Upper lobe of left lung (tissue), 4 donors: Measurements from ENCODE around the gene EIPR1.

ENCODE experiments used
- EP300 ChIP-seq, 4 donors: sonication (generic); formaldehyde crosslinking; IDR thresholded peaks; one replicate each; pipeline ENCODE4 v1.5.1; 2017; ENCODE audit warnings: antibody characterized with exemption in 4 of 4, control low read depth in 2 of 4
- POLR2A ChIP-seq, 4 donors: fragments of 450-650 bp; IDR thresholded peaks; one replicate each; pipeline ENCODE4 v1.5.1; 2016 to 2017; ENCODE audit warnings: antibody characterized with exemption in 4 of 4, mild to moderate bottlenecking in 2 of 4
- POLR2AphosphoS5 ChIP-seq, 2 donors: sonication (generic); formaldehyde crosslinking; IDR thresholded peaks; one replicate each; pipeline ENCODE4 v1.5.1; 2017; ENCODE audit warnings: antibody characterized with exemption in 2 of 2
- TF ChIP-seq, protein P1 (sequence below), 6 experiments: fragments of 450-650 bp in 4 of 6; fragments of 200-600 bp in 2 of 6; sonication (generic) in 2 of 6; IDR thresholded peaks; one replicate each; pipeline ENCODE4 v1.5.1; 2016 to 2019; ENCODE audit warnings: antibody characterized with exemption in 6 of 6

DNA sequence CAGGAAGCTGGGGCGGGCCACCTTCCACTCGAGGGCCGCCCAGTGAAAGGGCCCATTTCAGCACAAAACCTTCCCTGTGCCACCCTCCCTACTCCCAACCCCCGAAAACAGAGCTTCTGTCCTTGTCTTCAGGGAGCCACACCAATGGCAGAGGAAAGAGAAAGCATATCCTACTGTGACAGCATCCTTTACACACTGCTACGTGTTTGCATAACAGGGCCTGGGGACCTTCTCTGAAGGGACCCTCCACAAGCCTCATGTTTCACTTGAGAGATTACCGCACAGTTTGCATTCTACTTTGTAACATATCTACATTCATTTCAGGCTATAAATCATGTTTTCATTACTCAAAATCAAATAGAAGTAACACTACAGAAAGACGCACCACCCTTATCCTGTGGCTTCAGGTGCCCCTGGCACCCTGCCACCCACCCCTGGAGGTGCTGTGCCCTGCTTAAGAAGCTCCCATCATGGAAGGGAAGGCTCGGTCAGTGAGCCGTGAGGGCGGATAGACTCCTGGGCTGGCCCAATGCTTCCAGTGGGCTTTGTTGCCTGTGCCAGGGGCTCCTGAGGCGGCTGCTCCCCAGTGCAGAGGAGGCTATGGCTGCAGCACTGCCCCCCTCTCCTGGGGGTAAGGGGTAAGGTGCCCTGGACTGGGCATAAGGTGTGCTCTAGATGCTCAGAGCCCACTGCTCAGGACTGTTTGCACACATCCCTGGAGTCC lies 52.0 kb downstream of the EIPR1 start:
- TF ChIP-seq, protein P1, sequence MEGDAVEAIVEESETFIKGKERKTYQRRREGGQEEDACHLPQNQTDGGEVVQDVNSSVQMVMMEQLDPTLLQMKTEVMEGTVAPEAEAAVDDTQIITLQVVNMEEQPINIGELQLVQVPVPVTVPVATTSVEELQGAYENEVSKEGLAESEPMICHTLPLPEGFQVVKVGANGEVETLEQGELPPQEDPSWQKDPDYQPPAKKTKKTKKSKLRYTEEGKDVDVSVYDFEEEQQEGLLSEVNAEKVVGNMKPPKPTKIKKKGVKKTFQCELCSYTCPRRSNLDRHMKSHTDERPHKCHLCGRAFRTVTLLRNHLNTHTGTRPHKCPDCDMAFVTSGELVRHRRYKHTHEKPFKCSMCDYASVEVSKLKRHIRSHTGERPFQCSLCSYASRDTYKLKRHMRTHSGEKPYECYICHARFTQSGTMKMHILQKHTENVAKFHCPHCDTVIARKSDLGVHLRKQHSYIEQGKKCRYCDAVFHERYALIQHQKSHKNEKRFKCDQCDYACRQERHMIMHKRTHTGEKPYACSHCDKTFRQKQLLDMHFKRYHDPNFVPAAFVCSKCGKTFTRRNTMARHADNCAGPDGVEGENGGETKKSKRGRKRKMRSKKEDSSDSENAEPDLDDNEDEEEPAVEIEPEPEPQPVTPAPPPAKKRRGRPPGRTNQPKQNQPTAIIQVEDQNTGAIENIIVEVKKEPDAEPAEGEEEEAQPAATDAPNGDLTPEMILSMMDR (IDR thresholded peaks at IDR 0.05), result no peak
- TF ChIP-seq POLR2A (IDR thresholded peaks at IDR 0.05) (no peak), POLR2AphosphoS5 (IDR thresholded peaks at IDR 0.05) (no peak), EP300 (IDR thresholded peaks at IDR 0.05) (no peak)
